Muscle of leg (tissue), 9 donors: ENCODE measurements around the gene CPLANE1. TPM values are rescaled to one million over a fixed set of nuclear protein-coding genes. Genes with fewer than 3 reads are reported as not detected.

ENCODE experiments used
- polyA plus RNA-seq, 8 donors: library from polyadenylated mRNA; unstranded; fragments of 120-200 nt; gene quantifications; one replicate each; pipeline versions ENCODE4 v1.2.1 to v1.2.3, GENCODE V29; 2013; ENCODE audit warnings: inconsistent platforms in 1 of 8, low replicate concordance in 1 of 8; ENCODE audit not compliant: insufficient read length in 8 of 8, insufficient read depth in 1 of 8
- total RNA-seq: library from RNA; stranded (reverse); fragments of 120-200 nt; gene quantifications from one replicate; pipeline ENCODE4 v1.2.4, GENCODE V29; 2013

CPLANE1 gene
- total and polyA plus RNA-seq, 9 donors: 10.7 to 23.8 (median 16.6) TPM

Other genes starting within 250 kb of the CPLANE1 start
- 24.4 TPM for gene NUP155, start 121.7 kb upstream of the CPLANE1 start, total RNA-seq
- 10 to 100 TPM; 12.4 to 19.5 (median 16.4) TPM for gene NUP155, start 121.7 kb upstream of the CPLANE1 start, polyA plus RNA-seq
- gene WDR70, start 129.9 kb upstream of the CPLANE1 start, total RNA-seq: 44.2 TPM
- 10 to 100 TPM; 24.3 to 34.0 (median 27.3) TPM for gene WDR70, start 129.9 kb upstream of the CPLANE1 start, polyA plus RNA-seq